ENCODE results near the gene GOLGA6L7. TPM values are rescaled to one million over a fixed set of nuclear protein-coding genes. Genes with fewer than 3 reads are reported as not detected.

Gene GOLGA6L7
- total and polyA plus RNA-seq, 2 donors (not counting 3 experiments of a cell fraction or from before 2014, with no cell fraction given): not detected

DNA sequence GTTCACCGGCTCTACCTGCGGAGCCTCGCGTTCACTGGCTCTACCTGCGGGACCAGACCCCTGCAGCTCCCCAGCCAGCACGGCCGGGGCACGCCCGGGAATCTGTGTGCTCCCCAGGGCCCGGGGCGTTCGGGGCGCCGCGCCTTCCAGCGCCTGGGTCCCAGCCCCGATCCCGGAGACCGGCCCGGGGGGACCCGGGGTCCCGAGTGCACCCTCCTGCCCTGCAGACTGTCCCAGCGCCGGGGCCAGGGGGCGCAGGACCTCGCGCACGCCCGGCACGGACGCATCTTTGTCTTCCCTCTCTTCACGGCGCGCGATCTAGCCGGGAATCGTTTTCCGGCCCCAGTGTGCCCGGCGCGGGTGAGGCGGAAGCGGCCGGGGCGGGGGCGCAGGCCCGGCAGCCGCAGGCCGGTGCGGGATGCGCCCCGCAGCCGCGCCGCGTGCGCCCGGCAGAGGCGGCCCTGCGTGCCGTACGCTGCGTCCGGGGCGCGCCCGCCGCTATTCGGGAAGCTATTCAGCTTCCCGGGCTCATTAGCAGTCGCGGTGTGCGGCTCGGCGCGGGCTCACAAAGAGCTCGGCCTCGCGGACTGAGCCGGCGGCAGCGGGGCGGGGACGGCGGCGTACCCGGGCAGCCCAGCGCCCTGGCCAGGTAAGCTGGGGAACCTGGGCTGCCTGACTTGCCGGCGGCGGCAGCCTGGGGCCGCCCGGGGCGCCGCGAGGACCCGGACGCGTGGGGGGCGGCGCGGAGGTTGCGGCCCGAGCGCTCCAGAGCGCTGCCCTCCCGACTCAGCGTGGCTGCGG lies 37.4 kb upstream of the GOLGA6L7 start, which contains the start of gene APBA2:
APBA2 (plus strand) TSS at position 345 of the 801 bp plus-strand sequence. CDS start 167,911 bp downstream, outside the sequence.
- no TSS peak for BruUV-seq (replicated peaks)
- Histone ChIP-seq H3K36me3 (ENCODE audit: control insufficient read depth in 2 of 2, extremely low read depth in 1 of 2, insufficient read depth in 2 of 2, low read length in 2 of 2) (no peaks in the 10 kb centered on the region), H3K79me2 (ENCODE audit: control insufficient read depth, insufficient read depth, low read length) (no peaks in the 10 kb centered on the region), H3K27me3 (ENCODE audit: control insufficient read depth in 2 of 2, insufficient read depth in 2 of 2, low read length in 2 of 2) (peaks cover 0 to 2% of the 10 kb centered on the region in 2 experiments), H3K4me1 (ENCODE audit: control insufficient read depth, extremely low read depth, insufficient read depth, low read length) (peaks cover 4% of the 10 kb centered on the region), H4K20me1 (replicated peaks; ENCODE audit: control insufficient read depth, extremely low read depth, insufficient read depth, low read length) (no peaks in the 10 kb centered on the region), H3K9me3 (replicated peaks; ENCODE audit: control insufficient read depth, insufficient read depth, low read length) (no peaks in the 10 kb centered on the region), H3K4me3 (replicated peaks in 1 of 3; ENCODE audit: insufficient read depth in 1 of 3, low read depth in 1 of 3, low read length in 3 of 3) (peak within 1 kb of the TSS; percentile 51 to 61 (median 59)), H3K4me2 (ENCODE audit: insufficient read depth, low read length) (peak within 1 kb of the TSS; percentile 78), H2AFZ (ENCODE audit: low read depth, low read length) (peak within 1 kb of the TSS; percentile 97), H3K27ac (ENCODE audit: insufficient read depth, low read depth, low read length) (no peak within 1 kb of the TSS), H3K9me1 (replicated peaks; ENCODE audit: control insufficient read depth, extremely low read depth, insufficient read depth, low read length) (no peaks in the 10 kb centered on the region), H3K9ac (replicated peaks; ENCODE audit: extremely low read depth, insufficient read depth, low read length) (peak within 1 kb of the TSS; percentile 37)
- intact Hi-C loops (cut with micrococcal nuclease): no loop called here
- dilution Hi-C loops (cut with MboI; ENCODE audit: extremely low pct_ligation_motif_present, low sequenced_read_pairs): no loop called here
- DNase-seq (ENCODE audit: low read depth, low spot score): no peak
- CTCF ChIA-PET: no interaction called here
- POLR2A ChIA-PET: no interaction called here
- no peak for FAIRE-seq
- TF ChIP-seq, protein P1, sequence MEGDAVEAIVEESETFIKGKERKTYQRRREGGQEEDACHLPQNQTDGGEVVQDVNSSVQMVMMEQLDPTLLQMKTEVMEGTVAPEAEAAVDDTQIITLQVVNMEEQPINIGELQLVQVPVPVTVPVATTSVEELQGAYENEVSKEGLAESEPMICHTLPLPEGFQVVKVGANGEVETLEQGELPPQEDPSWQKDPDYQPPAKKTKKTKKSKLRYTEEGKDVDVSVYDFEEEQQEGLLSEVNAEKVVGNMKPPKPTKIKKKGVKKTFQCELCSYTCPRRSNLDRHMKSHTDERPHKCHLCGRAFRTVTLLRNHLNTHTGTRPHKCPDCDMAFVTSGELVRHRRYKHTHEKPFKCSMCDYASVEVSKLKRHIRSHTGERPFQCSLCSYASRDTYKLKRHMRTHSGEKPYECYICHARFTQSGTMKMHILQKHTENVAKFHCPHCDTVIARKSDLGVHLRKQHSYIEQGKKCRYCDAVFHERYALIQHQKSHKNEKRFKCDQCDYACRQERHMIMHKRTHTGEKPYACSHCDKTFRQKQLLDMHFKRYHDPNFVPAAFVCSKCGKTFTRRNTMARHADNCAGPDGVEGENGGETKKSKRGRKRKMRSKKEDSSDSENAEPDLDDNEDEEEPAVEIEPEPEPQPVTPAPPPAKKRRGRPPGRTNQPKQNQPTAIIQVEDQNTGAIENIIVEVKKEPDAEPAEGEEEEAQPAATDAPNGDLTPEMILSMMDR (IDR thresholded peaks at IDR 0.05; ENCODE audit: extremely low read depth in 1 of 2, insufficient read depth in 1 of 2, low read depth in 1 of 2, low read length in 2 of 2): no peak
- TF ChIP-seq FOS (IDR thresholded peaks at IDR 0.05; ENCODE audit: borderline replicate concordance, insufficient read depth, low read length): no peak
- TF ChIP-seq MYC (IDR thresholded peaks at IDR 0.05; ENCODE audit: low read depth, low read length): no peak
- no peak for TF ChIP-seq POLR2A (IDR thresholded peaks at IDR 0.05; ENCODE audit: low read depth, low read length)

DNA sequence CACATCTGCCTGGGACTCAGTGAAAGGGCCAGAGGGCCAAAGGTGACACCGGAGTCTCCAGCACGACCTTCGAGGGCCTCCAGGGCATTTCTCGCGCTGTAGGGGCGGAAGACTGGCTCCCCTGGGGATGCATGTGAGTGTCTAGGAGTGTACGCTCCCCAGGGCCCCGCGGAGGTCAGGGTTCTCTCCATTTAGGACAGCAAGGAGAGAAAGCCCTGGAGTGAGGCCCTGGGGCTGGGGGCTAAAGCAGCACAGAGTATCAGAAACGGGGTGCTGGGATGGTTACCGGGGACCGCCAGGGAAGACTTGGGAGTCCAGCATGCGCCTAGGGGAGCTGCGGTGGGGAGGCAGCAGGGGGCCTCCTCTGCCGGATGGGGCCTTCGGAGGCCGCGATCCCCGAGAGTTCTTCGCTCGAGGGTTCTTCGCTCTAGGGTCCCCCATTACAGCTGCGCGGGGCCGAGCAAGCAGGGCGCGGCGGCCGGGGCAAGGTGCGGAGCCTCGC lies 36.7 kb upstream of the GOLGA6L7 start:
- H3K79me2 ChIP-seq (ENCODE audit: control insufficient read depth, insufficient read depth, low read length): no peaks in the 10 kb centered on the region
- peak overlapping the region; percentile 78 for H3K4me2 ChIP-seq (ENCODE audit: insufficient read depth, low read length)
- FAIRE-seq (no peak), DNase-seq (ENCODE audit: low read depth, low spot score) (no peak)
- H3K9me1 ChIP-seq (replicated peaks; ENCODE audit: control insufficient read depth, extremely low read depth, insufficient read depth, low read length): no peaks in the 10 kb centered on the region
- dilution Hi-C loops (cut with MboI; ENCODE audit: extremely low pct_ligation_motif_present, low sequenced_read_pairs): no loop called here
- H3K9me3 ChIP-seq (replicated peaks; ENCODE audit: control insufficient read depth, insufficient read depth, low read length): no peaks in the 10 kb centered on the region
- ChIA-PET POLR2A (no interaction called here), CTCF (no interaction called here)
- TF ChIP-seq MYC (IDR thresholded peaks at IDR 0.05; ENCODE audit: low read depth, low read length) (no peak), POLR2AphosphoS5 (IDR thresholded peaks at IDR 0.05; ENCODE audit: insufficient read depth, low read depth, low read length) (no peak), EZH2 (IDR thresholded peaks at IDR 0.05; ENCODE audit: borderline replicate concordance, low read depth, low read length, severe bottlenecking) (no peak)
- TF ChIP-seq, protein P1 (IDR thresholded peaks at IDR 0.05; ENCODE audit: extremely low read depth in 1 of 2, insufficient read depth in 1 of 2, low read depth in 1 of 2, low read length in 2 of 2): no peak
- H3K9ac ChIP-seq (replicated peaks; ENCODE audit: extremely low read depth, insufficient read depth, low read length): peak overlapping the region; percentile 37
- no peak overlapping the region for H3K27ac ChIP-seq (ENCODE audit: insufficient read depth, low read depth, low read length)
- intact Hi-C loops (cut with micrococcal nuclease): no loop called here
- peaks cover 4% of the 10 kb centered on the region for H3K4me1 ChIP-seq (ENCODE audit: control insufficient read depth, extremely low read depth, insufficient read depth, low read length)
- H4K20me1 ChIP-seq (replicated peaks; ENCODE audit: control insufficient read depth, extremely low read depth, insufficient read depth, low read length): no peaks in the 10 kb centered on the region
- no peaks in the 10 kb centered on the region for H3K36me3 ChIP-seq (ENCODE audit: control insufficient read depth in 2 of 2, extremely low read depth in 1 of 2, insufficient read depth in 2 of 2, low read length in 2 of 2)
- peak overlapping the region; percentile 97 for H2AFZ ChIP-seq (ENCODE audit: low read depth, low read length)
- H3K27me3 ChIP-seq (ENCODE audit: control insufficient read depth in 2 of 2, insufficient read depth in 2 of 2, low read length in 2 of 2): peaks cover 0 to 2% of the 10 kb centered on the region in 2 experiments
- H3K4me3 ChIP-seq (replicated peaks in 1 of 3; ENCODE audit: insufficient read depth in 1 of 3, low read depth in 1 of 3, low read length in 3 of 3): peak overlapping the region; percentile 51 to 61 (median 59)
- no TSS peak for BruUV-seq (replicated peaks)
